ENCODE results near the gene ARV1.

The ARV1 gene

DNA sequence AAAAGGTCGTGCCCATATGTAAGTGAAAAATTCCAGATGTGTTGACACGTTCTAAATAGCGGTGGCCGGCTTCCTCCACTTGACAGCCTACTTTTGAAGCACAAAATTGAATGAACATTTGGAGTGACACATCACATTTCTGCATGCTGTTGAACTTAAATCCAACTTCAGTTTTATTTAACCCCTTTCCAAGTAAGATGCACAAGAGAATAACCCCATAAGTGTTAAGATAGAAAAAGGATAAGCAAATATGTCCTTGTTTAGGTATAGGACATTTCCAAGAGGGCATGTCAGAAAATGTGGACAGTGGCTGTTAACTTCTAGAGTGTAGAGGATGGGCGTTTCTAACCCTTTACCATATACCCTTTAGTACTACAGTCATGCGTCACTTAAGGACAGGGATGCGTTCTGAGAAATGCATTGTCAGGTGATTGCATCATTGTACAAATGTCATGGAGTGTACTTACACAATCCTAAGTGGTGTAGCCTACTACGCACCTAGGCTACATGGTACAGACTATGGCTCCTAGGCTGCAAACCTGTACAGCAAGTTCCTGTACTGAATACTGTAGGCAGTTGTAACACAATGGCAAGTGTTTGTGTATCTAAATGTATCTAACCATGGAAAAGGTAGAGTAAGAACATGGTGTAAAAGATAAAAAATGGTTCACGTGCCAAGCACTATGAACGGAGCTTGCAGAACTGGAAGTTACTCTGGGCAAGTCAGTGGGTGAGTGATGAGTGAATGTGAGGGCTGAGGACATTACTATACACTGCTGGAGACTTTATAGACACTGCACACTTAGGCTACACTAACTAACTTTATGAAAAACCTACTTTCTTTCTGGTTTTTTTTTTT is 70.5 kb downstream of the ARV1 start:
- no peak overlapping the region for H3K4me3 Mint-ChIP-seq
- no peak for DNase-seq
- peaks cover 19% of the 10 kb centered on the region for H3K4me1 Mint-ChIP-seq (ENCODE audit: low read depth)
- H3K36me3 Mint-ChIP-seq (ENCODE audit: low read depth) = no peaks in the 10 kb centered on the region
- H3K27ac Mint-ChIP-seq = no peak overlapping the region
- peaks cover 3% of the 10 kb centered on the region for H3K9me3 Mint-ChIP-seq
- H3K27me3 Mint-ChIP-seq = peaks cover 2% of the 10 kb centered on the region

Measured in activated T-cell treated with anti-CD3 and anti-CD28 coated beads, Interleukin-2, amount 50 U/mL, for 24 hours (primary cell).